Lung (tissue), 12 donors: ENCODE measurements around the gene PLD5. TPM values are rescaled to one million over a fixed set of nuclear protein-coding genes. Genes with fewer than 3 reads are reported as not detected.

Source experiments
- ATAC-seq: fragments of 200-7000 bp; cut with Tn5 transposase; one replicate; pipeline ENCODE4 v1.9.1; 2020; ENCODE audit warnings: moderate number of reproducible peaks; ENCODE audit not compliant: insufficient read depth, low FRiP score
- DNase-seq, 3 donors: peaks; one replicate each; pipeline ENCODE4 v3.0.0-alpha.2; 2013 to 2017
- H3K27ac ChIP-seq, 2 donors: one replicate each; pipeline ENCODE4 v1.5.1; 2013; ENCODE audit warnings: mild to moderate bottlenecking in 2 of 2, moderate library complexity in 2 of 2, control low read depth in 1 of 2, inconsistent platforms in 1 of 2, low read depth in 1 of 2, low read length in 1 of 2
- H3K27me3 ChIP-seq, 3 donors: one replicate each; pipeline ENCODE4 v1.5.1; 2013; ENCODE audit warnings: low read length in 2 of 3; ENCODE audit not compliant: control insufficient read depth in 3 of 3, insufficient read depth in 3 of 3
- H3K36me3 ChIP-seq, 4 donors: one replicate each; pipeline ENCODE4 v1.5.1; 2013; ENCODE audit warnings: low read length in 4 of 4, mild to moderate bottlenecking in 1 of 4, moderate library complexity in 1 of 4; ENCODE audit not compliant: control insufficient read depth in 4 of 4, insufficient read depth in 4 of 4
- H3K4me1 ChIP-seq, 5 donors: one replicate each; pipeline ENCODE4 v1.5.1; 2013; ENCODE audit warnings: low read length in 5 of 5, mild to moderate bottlenecking in 2 of 5, moderate library complexity in 1 of 5; ENCODE audit not compliant: control insufficient read depth in 5 of 5, insufficient read depth in 5 of 5
- H3K4me3 ChIP-seq: one replicate; pipeline ENCODE4 v1.5.1; 2013; ENCODE audit warnings: mild to moderate bottlenecking, control low read depth, moderate library complexity
- H3K9ac ChIP-seq, 2 donors: one replicate each; pipeline ENCODE4 v1.5.1; 2013; ENCODE audit warnings: low read length in 2 of 2, control low read depth in 1 of 2; ENCODE audit not compliant: insufficient read depth in 1 of 2
- H3K9me3 ChIP-seq, 4 donors: one replicate each; pipeline ENCODE4 v1.5.1; 2013; ENCODE audit warnings: low read length in 3 of 4, mild to moderate bottlenecking in 1 of 4, moderate library complexity in 1 of 4; ENCODE audit not compliant: control insufficient read depth in 4 of 4, insufficient read depth in 3 of 4
- CTCF ChIP-seq: IDR thresholded peaks from 2 replicates; pipeline ENCODE4 v1.5.1; 2012; ENCODE audit warnings: mild to moderate bottlenecking; ENCODE audit errors: control extremely low read depth, extremely low read depth
- WGBS, 2 donors: extraction: QIAGEN DNeasy Blood & Tissue Kit; methylation state at CpG; one replicate each; pipeline ENCODE4 v1.1.7; 2013; 5-methylcytosine and 5-hydroxymethylcytosine counted together
- polyA plus RNA-seq, 2 donors: library from polyadenylated mRNA; stranded (reverse); fragments of 200-250 nt; gene quantifications; one replicate each; pipeline ENCODE4 v1.2.1, GENCODE V29; 2013
- total RNA-seq, 2 donors: library from RNA; depleted of rRNA in 1 of 2; stranded (reverse); fragments of >200 nt in 1 of 2; gene quantifications; one replicate each; pipeline ENCODE4 v1.2.1, GENCODE V29; 2014 to 2021
- donor health status: control.
- donor health status: control.
- donor health status: Bipolar disorder and iron deficiency.
- donor health status: healthy.
- donor health status: DM: yes; HTN: yes; CAD: no.

PLD5 gene
- total and polyA plus RNA-seq, 4 donors, result 0.09 to 0.43 (median 0.28) TPM

DNA sequence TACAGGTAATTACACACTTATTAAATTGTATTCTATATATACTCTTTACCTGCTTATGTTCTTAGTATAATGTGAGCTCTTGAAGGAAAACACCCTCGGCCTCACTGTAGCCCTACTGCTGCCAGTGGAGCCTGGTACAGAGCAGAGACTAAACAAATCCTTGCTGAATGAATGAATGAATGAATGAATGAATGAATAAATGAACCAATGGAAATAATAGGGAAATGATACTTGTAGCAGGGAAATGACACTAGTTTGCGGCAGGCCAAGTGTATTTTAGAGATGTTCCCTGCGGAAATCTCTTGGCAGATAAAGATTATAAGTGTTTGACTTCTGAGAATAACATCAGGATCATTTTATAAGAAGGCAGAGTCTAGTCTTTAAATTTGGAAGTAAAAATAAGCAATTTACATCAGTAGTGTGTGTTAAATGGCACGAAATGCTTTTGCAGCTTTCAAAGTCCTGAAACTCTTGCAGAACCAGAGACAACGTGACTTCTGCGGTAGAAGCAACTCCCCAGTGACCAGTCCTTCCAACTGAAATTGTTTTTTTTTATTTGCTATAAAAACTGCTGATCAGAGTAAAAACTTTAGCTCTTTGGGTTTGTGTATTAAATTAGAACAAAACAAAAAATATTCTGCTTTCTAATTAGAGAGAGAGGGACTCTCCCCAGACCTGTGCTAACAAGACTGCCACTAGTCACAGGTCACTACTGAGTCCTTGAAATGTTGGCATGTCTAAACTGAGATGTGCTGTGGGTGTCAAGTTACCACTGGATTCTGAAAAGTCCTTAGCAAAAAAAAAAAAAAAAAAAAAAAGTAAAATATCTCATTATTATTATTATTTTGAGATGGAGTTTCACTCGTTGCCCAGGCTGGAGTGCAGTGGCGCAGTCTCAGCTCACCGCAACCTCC is 326.3 kb downstream of the PLD5 start:
- no peak for ATAC-seq
- H3K4me3 ChIP-seq, result no peak overlapping the region
- H3K36me3 ChIP-seq, result no peaks in the 10 kb centered on the region
- no peak for TF ChIP-seq CTCF
- peaks cover 0 to 2% (median 0%) of the 10 kb centered on the region in 4 donors for H3K9me3 ChIP-seq
- no peak overlapping the region for H3K9ac ChIP-seq
- 73 to 91% methylated on average over 9 of the region's 9 CpGs for WGBS, 2 donors
- no peak for DNase-seq
- H3K27ac ChIP-seq, result no peak overlapping the region
- H3K27me3 ChIP-seq, result no peaks in the 10 kb centered on the region
- peaks cover 0 to 3% (median 0%) of the 10 kb centered on the region in 5 donors for H3K4me1 ChIP-seq

- Histone ChIP-seq H3K9me3 (peaks cover 0 to 2% (median 0%) of the 10 kb centered on the region in 4 donors), H3K27ac (no peak overlapping the region), H3K4me3 (no peak overlapping the region), H3K36me3 (no peaks in the 10 kb centered on the region), H3K4me1 (peaks cover 0 to 3% (median 0%) of the 10 kb centered on the region in 5 donors), H3K9ac (no peak overlapping the region), H3K27me3 (no peaks in the 10 kb centered on the region)
- no peak for TF ChIP-seq CTCF
- WGBS, 2 donors, result 85 to 90% methylated on average over 5 of the region's 5 CpGs
- DNase-seq (no peak), ATAC-seq (no peak)
Observed at GRCh38 chr1:242196914-242197313, 327.6 kb downstream of the PLD5 start.

GRCh38 chr1:242196101-242196500 is 328.4 kb downstream of the PLD5 start:
- peaks cover 0 to 3% (median 0%) of the 10 kb centered on the region in 5 donors for H3K4me1 ChIP-seq
- H3K27me3 ChIP-seq, result no peaks in the 10 kb centered on the region
- DNase-seq (no peak), ATAC-seq (no peak)
- peaks cover 0 to 2% (median 0%) of the 10 kb centered on the region in 4 donors for H3K9me3 ChIP-seq
- no peak for TF ChIP-seq CTCF
- no peak overlapping the region for H3K27ac ChIP-seq
- no peaks in the 10 kb centered on the region for H3K36me3 ChIP-seq
- 83 to 85% methylated on average over 7 of the region's 7 CpGs for WGBS, 2 donors
- H3K9ac ChIP-seq, result no peak overlapping the region
- no peak overlapping the region for H3K4me3 ChIP-seq
